ENCODE results near the gene MPO.

Gene MPO

DNA sequence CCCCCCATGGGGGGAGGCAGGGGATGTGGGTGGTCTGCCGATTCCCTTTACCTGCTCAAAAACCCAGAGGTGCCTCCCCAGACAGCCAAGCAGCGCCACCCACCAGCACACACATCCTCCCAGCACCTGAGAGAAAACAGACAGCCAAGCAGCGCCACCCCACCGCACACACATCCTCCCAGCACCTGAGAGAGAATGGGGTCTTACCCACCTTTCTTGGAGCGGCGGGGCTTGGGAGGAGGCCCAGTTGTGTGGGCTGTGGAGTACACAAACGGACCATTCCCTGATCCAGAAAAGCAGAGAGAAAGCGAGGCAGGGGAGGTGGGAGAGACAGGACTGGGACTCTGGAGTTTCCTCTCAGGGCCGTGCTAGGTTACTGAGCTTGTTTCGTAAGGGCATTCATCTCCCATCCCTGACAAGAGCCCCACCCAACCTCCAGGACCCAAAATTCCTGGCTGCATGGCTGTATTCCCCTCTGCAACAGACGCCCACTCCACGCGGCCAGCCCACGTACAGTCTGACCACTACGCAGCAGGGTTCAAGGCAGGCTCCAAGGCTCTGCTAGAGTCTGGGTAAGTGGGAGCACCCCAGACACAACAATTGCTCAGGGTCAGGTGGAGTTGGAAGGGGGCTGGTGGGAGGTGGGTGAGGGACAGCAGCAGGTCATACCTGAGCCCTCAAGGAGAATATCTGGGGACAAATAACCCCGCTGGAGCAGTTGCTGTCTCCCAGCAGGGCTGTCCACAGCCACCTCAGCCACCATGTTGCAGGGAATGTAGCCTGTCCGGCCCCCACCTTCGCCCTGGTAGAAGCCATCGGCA is 25.6 kb upstream of the MPO start:
- DNase-seq (ENCODE audit: low read depth) = no peak

DNA sequence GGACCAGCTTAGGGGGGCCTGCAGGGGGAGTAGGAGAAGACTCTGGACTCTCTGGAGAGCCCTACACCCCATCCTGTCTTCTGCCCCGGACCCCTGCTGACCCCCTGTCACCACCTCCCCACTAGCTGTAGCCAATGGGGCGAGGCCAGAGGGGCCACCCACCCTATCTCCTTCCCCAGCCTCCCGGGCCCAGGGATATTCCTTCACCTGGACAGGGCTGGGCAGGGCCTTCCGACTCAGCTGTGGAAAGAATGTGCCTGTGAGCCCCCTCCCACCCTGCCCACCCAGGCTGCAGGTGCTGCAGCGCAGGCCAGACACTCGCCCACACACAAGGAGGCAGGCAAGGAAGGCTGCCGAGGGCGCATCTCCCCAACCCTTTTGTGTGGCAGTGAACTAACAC is 24.9 kb upstream of the MPO start:
- DNase-seq (ENCODE audit: low read depth) = no peak

DNA sequence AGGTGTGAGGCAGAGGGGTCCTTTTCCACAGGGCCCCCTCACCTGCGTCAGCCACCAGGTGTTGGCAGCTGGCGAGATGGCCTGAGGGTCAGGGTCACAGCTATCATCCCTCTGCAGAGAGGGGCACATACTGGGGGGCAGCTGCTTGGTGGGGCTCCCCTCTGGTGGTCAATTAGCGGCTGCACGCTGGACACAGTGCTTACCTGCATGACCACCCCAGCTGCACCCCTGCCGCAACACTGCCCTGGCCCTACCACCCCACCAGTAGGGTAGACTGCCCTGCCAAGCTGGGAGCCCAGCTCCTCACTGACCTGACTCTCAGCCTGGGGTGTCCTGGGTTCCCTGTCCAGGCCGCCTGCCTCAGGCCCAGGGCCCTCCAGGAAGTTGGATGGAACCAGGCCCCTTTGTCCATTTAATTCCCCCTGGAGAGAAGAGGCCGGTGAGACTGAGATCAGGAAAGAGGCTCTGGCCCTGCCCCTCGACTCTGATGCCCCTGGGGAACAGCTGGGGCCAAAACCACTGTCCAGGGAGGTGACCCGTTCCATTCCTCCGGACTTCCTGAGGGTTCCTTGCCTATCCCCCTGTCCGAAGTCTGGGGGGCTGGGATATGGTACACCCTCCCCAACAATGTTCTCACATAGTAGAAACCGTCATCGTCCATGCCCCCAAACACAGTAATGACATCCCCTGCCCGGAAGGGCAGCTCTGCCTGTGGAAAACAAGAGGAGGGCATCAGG is 24.2 kb upstream of the MPO start:
- DNase-seq (ENCODE audit: low read depth) = no peak

DNA sequence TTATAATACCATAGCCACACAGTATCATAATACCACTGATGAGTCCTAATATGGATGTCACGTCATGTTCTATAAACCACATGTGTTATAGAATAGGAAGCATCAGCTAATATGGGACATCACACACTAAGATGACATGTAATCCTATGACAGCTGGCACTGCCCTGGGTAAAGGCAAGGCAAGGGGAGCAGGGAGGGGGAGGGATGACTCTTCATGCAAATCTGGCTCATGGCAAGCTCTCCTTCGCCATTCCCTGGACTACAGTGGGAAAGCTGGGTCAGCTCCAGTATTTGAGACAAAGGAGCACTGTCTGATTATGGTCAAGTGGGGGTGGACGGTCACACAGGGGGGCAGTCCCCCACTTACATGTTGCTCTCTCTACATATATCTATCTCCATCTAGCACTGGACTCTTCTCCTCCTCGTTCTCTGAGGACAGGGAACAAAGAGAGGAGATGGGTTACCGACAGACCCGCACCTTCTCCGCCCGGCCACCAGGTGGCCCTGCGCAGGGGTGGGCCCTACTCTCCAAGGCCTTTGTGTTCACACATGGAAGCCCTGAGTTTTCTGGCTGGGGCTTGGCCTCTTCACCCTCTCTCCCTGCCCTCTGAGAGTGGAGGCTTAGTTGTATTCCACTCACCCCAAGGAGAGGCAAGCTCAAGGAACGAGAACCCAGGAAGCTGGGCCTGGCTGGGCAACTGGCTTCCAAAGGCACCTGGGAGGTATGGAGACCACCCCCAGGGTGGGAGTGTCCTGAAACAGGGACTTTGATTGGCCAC is 23.4 kb upstream of the MPO start:
- DNase-seq (ENCODE audit: low read depth) = no peak

DNA sequence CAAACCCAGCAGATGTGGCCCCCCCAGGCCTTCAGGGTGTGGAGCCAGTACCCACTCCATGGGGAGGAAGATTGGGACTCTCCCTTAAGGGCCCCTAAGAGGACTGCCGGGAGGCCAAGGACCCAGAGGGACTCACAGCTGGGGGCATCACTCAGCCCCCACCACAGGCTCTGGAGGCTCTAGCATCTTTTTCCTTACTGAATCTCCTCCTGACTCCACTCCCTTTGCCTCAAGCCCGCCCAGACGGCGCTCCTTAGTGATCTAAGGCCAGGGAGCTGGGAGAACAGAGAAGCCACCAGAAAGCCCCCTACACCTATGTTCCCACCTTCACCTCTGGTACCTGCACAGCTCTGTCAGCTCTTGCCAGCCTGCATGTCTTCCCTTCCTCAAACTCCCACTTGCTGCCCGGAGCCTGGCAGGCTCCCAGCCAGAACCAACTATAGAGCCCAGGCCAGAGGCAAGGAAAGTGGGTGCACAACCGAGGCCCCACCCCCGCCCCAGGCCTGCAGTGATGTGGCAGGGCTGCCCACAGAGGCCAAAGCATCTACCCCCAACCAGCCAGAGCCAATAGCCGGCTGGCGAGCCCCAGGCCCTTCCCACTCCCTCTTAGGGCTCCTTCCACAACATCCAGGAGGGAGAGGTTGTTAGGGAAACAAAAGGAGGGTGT is 22.3 kb upstream of the MPO start:
- DNase-seq (ENCODE audit: low read depth) = no peak

DNA sequence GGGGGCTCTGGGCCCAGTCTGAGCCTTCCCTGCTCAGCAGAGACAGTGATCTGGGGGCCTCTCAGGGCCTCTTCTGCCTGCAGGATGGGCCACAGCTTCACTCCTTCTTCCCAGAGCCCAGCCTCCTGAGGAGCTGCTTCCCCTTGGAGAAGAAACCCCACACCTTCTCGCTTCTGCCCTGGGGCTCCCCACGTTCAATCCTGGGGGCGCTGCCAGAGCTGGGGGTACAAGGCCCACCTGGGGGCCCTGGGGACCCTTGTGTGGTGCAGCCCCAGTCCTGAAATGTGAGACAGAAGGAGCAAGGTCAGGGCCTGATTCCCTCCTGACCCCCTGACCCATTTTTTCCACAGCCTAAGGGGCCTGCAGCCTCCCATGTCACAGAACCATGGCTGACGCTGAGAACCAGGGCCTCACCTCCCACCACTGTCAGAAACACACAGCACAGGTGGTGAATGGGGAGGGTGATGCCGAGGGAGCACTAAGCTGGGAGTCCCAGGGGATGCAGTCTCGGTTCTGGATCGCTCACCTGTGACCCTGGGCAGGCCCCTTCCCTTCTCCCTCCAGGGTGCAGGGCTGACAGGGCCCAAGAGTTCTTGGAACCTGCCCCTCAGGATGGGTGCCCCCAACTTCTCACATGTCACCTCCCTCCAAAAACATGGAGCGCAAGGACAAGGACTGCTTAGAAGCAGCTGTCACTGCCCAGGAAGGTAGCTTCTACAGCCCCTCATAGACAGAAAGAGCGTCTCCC is 21.6 kb upstream of the MPO start:
- no peak for DNase-seq (ENCODE audit: low read depth)

DNA sequence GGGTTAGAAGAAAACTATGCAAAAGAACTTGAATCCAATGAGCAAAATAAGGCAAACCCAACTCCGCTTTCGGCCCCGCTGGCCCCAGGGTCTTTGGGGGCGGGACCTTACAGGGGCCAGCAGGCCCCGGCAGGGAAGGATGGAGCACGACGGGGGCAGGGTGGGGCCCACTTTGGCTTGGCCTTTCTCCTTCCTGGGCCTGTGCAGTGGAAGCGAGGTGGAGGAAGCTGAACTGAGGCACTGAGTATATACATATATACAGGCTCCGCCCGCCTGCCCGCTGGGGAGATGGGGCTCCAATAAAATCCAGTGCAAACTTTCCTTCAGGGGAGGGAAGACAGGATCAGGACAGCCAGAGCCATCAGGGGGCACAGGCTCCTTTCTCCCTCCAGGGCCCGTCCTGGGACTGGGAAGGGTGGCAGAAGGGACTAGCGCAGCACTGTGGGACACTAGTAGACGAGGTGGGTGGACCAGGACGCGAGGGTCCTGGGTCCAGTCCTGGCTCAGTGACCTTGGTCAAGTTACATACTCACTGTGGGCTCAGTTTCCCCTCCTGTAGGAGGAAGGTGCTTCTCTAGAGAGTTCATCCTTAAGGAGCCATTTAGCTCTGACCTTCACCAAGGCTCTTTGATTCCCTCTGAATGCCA is 20.9 kb upstream of the MPO start:
- DNase-seq (ENCODE audit: low read depth) = no peak

DNA sequence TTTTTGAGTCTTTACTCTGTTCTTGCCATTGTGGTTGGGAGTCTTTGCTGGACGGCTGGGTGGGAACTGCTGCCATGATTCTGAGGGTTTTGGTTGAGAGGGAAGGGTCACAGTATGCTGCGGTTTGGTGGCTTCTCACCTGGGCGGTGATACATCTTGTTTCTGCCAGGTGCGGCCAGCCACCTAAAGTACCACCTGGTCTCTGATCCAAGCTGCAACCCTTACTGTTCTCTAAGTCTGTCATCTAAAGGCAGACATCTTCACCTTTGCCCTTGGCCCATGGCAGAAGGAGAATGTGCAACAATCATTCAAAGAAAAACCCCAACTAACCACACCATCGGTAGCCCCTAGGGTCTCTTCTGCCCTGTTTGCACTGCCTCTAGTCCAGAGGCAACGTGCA is 19.6 kb upstream of the MPO start:
- DNase-seq (ENCODE audit: low read depth) = no peak

DNA sequence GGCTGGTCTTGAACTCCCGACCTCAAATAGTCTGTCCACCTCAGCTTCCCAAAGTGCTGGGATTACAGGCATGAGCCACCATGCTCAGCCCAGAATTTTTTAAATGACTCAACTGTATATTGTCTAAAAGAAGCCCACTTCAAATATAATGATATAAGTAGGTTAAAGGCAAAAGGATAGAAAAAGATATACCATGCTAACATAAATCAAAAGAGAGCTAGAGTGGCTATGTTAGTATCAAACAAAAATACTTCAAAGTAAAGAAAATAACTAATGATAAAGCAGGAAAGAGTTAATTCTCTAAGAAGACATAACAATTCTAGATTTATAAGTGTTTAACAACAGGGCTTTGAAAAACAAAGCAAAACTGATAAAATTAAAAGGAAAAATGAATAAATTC is 13.3 kb upstream of the MPO start:
- DNase-seq (ENCODE audit: low read depth) = no peak

DNA sequence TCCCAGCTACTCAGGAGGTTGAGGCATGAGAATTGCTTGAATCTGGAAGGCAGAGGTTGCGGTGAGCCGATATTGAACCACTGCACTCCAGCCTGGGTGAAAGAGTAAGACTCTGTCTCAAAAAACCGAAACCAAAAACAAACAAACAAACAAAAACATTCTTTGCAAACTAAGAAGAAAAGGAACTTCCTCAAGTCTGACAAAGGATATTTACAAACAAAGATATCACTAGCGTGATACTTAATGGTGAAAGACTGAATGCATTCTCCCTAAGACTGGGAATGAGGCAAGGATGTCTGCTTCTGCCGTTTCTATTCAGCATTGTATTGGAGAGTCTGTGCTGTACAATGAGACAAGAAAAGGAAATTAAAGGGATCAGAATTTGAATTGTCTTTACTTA is 10.5 kb upstream of the MPO start:
- no peak for DNase-seq (ENCODE audit: low read depth)

DNA sequence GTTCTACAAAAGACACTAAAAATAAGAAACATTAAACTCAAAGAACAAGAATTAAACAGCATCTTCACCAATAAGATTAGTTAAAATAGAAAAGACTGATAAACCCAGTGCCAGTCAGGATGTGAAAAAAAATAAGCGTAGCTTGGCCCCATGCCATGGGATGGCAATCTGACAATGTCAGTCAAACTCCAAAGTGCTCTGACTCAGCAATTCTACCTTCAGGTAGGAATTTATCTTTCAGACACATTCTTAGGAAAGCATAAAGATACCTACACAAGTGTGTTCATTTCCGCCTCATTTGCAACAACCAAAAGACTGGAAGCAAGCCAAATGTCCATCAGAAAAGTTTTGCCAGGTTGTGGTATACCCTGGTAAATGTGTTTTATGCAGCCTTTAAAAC is 9.1 kb upstream of the MPO start:
- DNase-seq (ENCODE audit: low read depth) = no peak

DNA sequence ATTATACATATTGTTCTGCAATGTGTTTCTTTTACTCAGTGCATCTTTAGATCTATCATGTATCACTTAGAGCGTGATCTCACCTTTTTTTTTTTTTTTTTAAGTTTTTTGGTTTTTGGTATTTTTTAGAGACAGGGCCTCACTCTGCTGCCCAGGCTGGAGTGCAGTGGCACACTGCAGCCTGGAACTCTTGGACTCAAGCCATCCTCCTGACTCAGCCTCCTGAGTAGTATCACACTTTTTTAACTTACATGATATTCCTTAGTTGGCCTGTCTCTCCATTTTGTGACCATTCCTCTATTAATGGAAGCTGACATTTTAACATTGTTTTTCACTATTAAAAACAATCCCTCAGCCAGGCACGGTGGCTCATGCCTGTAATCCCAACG is 4.7 kb upstream of the MPO start:
- DNase-seq (ENCODE audit: low read depth) = no peak

DNA sequence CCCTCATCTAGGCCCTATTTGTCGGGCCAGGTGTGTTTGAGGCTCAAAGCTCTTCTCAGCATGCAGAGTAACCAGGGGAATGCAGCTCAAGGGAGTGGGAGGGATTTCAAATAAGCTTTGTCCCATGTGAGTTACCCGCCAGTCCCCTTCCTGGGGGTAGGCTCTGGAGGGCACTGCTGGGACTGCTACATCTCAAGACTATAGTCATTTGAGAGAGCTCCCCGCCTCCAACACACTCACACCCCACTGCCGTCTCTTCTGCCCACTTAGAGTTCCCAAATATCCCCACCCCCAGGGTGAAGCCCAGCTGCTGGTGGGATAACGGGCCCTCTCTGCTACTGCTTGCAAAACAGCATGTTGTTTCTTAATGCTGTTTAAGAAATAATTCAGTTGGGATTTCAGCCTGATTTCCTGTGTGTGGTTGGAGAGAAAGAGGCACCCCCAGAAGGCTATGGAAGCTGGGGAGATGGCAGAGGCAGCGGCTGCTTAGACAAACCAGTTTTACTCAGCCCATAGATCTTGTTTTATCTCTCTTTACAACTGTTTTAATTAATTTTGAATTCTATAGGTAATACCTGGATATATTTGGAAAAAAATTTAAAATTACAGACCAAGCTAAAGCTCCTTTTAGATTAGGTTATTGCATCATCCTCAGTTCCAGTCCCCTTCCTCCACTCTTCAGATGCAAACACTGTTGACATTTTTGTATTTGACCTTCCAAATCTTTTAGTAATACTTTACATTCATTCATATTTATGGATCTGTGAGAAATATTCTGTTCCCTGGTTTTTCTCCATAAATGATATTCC is 4.1 kb upstream of the MPO start:
- no peak for DNase-seq (ENCODE audit: low read depth)

DNA sequence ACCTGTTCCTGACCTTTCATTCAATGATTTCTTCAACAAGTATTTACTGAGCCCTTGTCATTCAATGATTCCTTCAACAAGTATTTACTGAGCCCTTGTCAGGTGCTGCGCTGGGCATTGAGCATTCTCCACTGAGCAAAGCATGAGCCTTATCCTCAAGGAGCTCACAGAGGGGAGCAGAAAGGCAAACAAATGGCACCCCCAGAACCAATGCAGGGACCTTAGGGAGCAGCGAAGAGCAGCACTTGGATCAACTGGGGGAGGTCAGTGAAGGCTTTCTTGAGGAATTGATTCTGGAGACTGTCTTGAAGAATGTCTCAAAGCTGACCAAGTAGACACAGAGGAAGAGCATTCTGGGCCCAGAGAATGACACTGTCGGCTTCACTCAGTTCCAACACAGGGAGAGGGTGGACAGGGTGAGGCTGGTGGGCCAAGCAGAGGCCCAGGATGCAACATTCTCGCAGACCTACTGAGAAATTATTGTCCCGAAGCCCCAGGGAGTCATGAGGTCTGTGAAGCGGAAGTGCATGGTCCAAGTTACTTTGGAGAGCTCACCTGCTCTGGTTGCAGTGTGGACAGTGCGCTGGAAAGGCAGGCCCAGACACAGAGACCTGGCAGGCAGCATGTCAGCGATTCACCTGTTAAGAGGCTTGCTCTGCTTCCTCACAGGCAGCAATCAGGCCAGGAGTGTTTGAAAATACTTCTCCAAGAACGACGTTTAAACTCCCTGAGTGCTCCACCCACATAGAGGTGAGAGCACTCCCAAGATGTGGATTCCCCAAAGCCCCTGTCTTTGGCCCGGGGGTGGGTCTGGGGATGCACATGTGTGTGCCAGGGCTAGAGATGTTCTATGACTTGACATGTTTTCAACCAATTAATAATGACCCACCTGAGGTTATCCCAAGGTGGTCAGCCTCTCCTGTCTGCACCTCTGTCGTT is 3.2 kb upstream of the MPO start:
- DNase-seq (ENCODE audit: low read depth) = no peak

DNA sequence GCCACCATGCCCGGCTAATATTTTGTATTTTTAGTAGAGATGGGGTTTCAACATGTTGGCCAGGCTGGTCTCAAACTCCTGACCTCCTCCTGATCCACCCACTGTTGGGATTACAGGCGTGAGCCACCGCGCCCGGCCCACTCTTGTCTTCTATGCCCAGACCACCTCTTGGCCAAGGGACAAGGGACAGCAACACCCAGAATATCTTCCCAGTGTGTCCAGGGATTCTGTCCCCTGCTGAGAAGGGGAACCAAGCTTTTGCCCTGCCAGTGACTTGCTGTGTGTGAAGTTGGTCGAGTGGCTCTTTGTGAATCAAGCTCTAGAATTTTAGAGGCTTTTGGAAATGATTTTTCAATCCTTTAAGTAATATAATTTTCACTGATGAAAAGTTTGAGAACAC is 1.7 kb upstream of the MPO start:
- no peak for DNase-seq (ENCODE audit: low read depth)

DNA sequence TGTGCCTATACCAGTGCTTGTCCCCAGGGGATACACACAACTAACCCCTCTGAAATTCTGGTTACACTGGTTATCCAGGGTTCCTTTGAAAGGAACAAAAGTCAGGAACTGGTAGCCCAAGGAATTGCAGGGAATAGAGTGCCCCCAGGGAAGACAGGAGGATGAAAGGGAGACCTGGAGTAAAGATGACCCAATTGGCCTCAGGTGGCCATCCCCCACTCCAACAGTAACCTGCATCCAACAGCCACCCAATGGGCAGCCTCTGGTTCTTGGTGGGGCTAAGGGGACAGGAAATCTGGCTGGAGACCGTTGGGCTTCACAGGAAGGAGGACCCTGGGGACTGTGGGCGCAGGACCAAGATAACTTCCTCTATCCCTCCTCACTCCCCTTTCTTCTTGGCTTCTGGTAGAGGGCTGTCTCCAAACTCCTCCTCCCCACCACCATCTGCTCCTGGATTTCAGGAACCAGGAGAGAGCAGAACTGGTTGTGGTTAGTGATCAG is 826 bp upstream of the MPO start:
- DNase-seq (ENCODE audit: low read depth) = no peak

DNA sequence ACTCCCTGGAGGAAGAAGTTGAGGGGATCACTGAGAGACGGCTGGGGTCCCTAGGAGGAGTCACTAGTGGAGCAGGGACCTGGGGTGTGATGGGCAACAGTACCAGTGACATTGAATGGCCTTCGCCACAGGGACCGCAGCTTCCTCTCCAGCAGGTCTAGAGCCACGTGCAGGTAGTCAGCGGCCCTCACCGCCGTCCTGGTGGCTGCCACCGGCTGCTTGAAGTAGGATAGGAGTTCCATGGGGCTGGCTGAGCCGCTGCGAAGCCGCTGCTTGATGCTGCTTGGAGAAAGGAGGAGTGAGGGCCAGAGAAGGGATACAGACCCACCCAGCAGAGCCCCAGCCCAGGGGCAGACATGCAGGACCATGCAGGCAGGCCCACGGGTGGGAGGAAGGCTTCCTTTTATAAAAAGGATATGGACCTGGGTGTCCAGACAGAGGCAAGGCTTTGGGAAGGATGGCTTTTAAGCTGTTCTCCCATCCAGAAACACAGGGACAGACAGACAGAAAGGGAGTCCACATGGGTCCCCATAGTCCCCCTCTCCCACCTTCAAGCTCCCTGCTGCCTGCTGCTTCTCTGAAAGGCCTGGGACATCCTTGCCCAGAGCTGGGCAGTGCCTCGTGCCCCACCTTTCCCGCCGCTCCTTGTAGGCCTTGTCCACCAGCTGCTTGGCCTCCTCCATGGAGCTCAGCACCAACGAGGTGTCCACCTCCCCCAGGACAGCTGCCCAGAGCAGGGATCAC is 827 bp downstream of the MPO start:
- DNase-seq (ENCODE audit: low read depth) = no peak

DNA sequence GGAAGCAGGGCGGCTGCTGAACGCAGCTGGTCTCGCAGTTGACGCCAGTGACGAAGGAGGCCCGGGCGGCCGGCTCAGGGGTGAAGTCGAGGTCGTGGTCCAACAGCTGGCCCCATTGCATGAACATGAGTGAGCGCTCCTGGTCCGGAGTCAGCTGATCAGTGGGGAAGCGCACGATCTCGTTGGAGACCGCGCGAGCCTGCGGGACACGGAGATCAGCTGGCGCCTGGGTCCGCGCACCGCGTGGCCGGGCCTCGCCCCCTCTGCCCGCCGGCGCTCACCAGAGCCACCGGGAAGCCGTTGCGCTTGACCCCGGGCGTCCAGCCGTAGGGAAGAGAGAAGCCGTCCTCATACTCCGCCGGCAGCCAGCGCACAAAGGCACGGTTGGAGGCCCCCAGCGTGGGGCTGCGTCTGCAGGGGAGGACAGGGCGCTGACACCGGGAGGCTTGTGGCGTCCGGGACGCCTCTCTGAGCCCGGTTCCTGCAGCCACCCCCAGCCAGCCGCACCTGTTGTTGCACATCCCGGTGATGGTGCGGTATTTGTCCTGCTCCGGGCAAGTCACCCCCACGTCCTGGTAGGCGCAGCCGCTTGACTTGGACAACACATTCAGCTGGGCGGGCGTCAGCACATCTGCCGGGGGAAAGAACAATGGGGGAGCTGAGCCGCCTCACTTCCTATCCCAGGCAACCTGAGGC is 1.6 kb downstream of the MPO start:
- DNase-seq (ENCODE audit: low read depth) = no peak
